Mesenchymal stem cell (in vitro differentiated cells and primary cell): Measurements from ENCODE around the gene CSH2. TPM values are rescaled to one million over a fixed set of nuclear protein-coding genes. Genes with fewer than 3 reads are reported as not detected.
"Not testable (repeated sequence)": the region's sequence is repeated elsewhere in the genome, so short reads cannot be mapped to it uniquely, and the experiment has no call there.

Experiments
- DNase-seq: peaks from one replicate; pipeline ENCODE4 v3.0.0-alpha.2; 2013
- H2AFZ ChIP-seq: one replicate; pipeline ENCODE4 v1.6.1; 2013; ENCODE audit warnings: low read depth, mild to moderate bottlenecking, control low read depth, inconsistent platforms, low read length, moderate library complexity
- H2AK5ac ChIP-seq: 2 replicates; pipeline ENCODE4 v1.6.1; 2013; ENCODE audit warnings: low read length, moderate library complexity, mild to moderate bottlenecking, inconsistent platforms; ENCODE audit not compliant: severe bottlenecking
- H2BK120ac ChIP-seq: one replicate; pipeline ENCODE4 v1.6.1; 2013; ENCODE audit warnings: low read depth, mild to moderate bottlenecking, inconsistent platforms, low read length, moderate library complexity
- H2BK12ac ChIP-seq, 2 experiments: one replicate each; pipeline ENCODE4 v1.6.1; 2013; ENCODE audit warnings: inconsistent platforms in 2 of 2, low read length in 2 of 2, mild to moderate bottlenecking in 2 of 2, moderate library complexity in 2 of 2, control low read depth in 1 of 2
- H2BK15ac ChIP-seq: one replicate; pipeline ENCODE4 v1.6.1; 2013; ENCODE audit warnings: mild to moderate bottlenecking, low read depth, inconsistent platforms; ENCODE audit not compliant: poor library complexity, severe bottlenecking
- H2BK5ac ChIP-seq: 2 replicates; pipeline ENCODE4 v1.6.1; 2013; ENCODE audit warnings: low read depth, mild to moderate bottlenecking, low read length, control low read depth, inconsistent platforms; ENCODE audit not compliant: poor library complexity, severe bottlenecking
- H3K14ac ChIP-seq, 2 experiments: one replicate each; pipeline ENCODE4 v1.6.1; 2013; ENCODE audit warnings: inconsistent platforms in 2 of 2, low read length in 2 of 2, control low read depth in 1 of 2, mild to moderate bottlenecking in 1 of 2, moderate library complexity in 1 of 2
- H3K18ac ChIP-seq, 2 experiments: one replicate each; pipeline ENCODE4 v1.6.1; 2013; ENCODE audit warnings: inconsistent platforms in 2 of 2, low read length in 2 of 2, control low read depth in 1 of 2, low read depth in 1 of 2, mild to moderate bottlenecking in 1 of 2
- H3K23ac ChIP-seq, 2 experiments: one replicate each; pipeline ENCODE4 v1.6.1; 2013; ENCODE audit warnings: inconsistent platforms in 2 of 2, low read length in 2 of 2, mild to moderate bottlenecking in 2 of 2, moderate library complexity in 2 of 2, control low read depth in 1 of 2
- H3K27ac ChIP-seq: 2 replicates; pipeline ENCODE4 v1.5.1; 2013; ENCODE audit warnings: mild to moderate bottlenecking, moderate library complexity, low read length, control low read depth, inconsistent platforms; ENCODE audit not compliant: poor library complexity, severe bottlenecking
- H3K27me3 ChIP-seq, 2 experiments: 2 replicates each; pipeline versions ENCODE4 v1.6.1 to v1.7.0; 2013; ENCODE audit warnings: low read length in 2 of 2, mild to moderate bottlenecking in 2 of 2, moderate library complexity in 2 of 2, control low read depth in 1 of 2, inconsistent platforms in 1 of 2; ENCODE audit not compliant: control insufficient read depth in 1 of 2, insufficient read depth in 1 of 2
- H3K36me3 ChIP-seq, 2 experiments: 2 replicates each; pipeline versions ENCODE4 v1.6.1 to v1.7.0; 2013; ENCODE audit warnings: low read length in 2 of 2, control low read depth in 1 of 2, inconsistent platforms in 1 of 2, low read depth in 1 of 2, mild to moderate bottlenecking in 1 of 2; ENCODE audit not compliant: insufficient read depth in 2 of 2, control insufficient read depth in 1 of 2
- H3K4ac ChIP-seq, 2 experiments: one replicate each; pipeline ENCODE4 v1.6.1; 2013; ENCODE audit warnings: inconsistent platforms in 2 of 2, low read length in 2 of 2, mild to moderate bottlenecking in 2 of 2, moderate library complexity in 2 of 2, control low read depth in 1 of 2, low read depth in 1 of 2
- H3K4me1 ChIP-seq: 2 replicates; pipeline ENCODE4 v1.6.1; 2013; ENCODE audit warnings: low read depth, low read length, control low read depth; ENCODE audit not compliant: control insufficient read depth, insufficient read depth
- H3K4me2 ChIP-seq: 2 replicates; pipeline ENCODE4 v1.6.1; 2013; ENCODE audit warnings: low read length, mild to moderate bottlenecking, inconsistent platforms; ENCODE audit not compliant: poor library complexity, severe bottlenecking
- H3K4me3 ChIP-seq, 2 experiments: 2 replicates each; pipeline versions ENCODE4 v1.5.1 to v1.7.0; 2013; ENCODE audit warnings: low read length in 2 of 2, mild to moderate bottlenecking in 2 of 2, control low read depth in 1 of 2, low read depth in 1 of 2; ENCODE audit not compliant: insufficient read depth in 1 of 2
- H3K79me1 ChIP-seq: replicated peaks from 2 replicates; pipeline ENCODE4 v1.6.1; 2013; ENCODE audit warnings: mild to moderate bottlenecking, control low read depth, low read length, inconsistent platforms; ENCODE audit not compliant: poor library complexity, severe bottlenecking
- H3K9ac ChIP-seq: 2 replicates; pipeline ENCODE4 v1.7.0; 2013; ENCODE audit warnings: mild to moderate bottlenecking, low read length, moderate library complexity
- H3K9me3 ChIP-seq: 2 replicates; pipeline ENCODE4 v1.7.0; 2013; ENCODE audit warnings: mild to moderate bottlenecking, low read length; ENCODE audit not compliant: control insufficient read depth
- H4K8ac ChIP-seq: one replicate; pipeline ENCODE4 v1.6.1; 2013; ENCODE audit warnings: inconsistent platforms, mild to moderate bottlenecking, low read length, moderate library complexity
- H4K91ac ChIP-seq: one replicate; pipeline ENCODE4 v1.6.1; 2013; ENCODE audit warnings: mild to moderate bottlenecking, low read length, inconsistent platforms
- WGBS: methylation state at CpG from one replicate; pipeline ENCODE4 v1.1.7; 2013; ENCODE audit warnings: mixed read lengths; 5-methylcytosine and 5-hydroxymethylcytosine counted together
- polyA plus RNA-seq, 2 experiments: library from polyadenylated mRNA; stranded (reverse); fragments of 200-250 nt; gene quantifications; one replicate each; pipeline ENCODE4 v1.2.3, GENCODE V29; 2013

Gene CSH2
- not detected for polyA plus RNA-seq (2013, experiment 1 of 2)
- not detected for polyA plus RNA-seq (2013, experiment 2 of 2)

GRCh38 chr17:63873577-63873976 is at the start of gene CSH2:
TSS of gene CSH2 (minus strand) at chr17:63873677. CDS start at chr17:63873614, 63 bp downstream.
- H2BK12ac ChIP-seq, H3K23ac ChIP-seq, H3K4me3 ChIP-seq, H2AFZ ChIP-seq, H3K79me1 ChIP-seq, H2AK5ac ChIP-seq, H3K27ac ChIP-seq, H2BK15ac ChIP-seq, H3K9me3 ChIP-seq, H3K4ac ChIP-seq, H3K18ac ChIP-seq, H2BK120ac ChIP-seq, H3K9ac ChIP-seq, H4K8ac ChIP-seq, H3K4me1 ChIP-seq, H4K91ac ChIP-seq, DNase-seq, H2BK5ac ChIP-seq, H3K4me2 ChIP-seq, H3K36me3 ChIP-seq, H3K14ac ChIP-seq: not testable (repeated sequence)
- peaks cover 0 to 10% of the 10 kb centered on the region in 2 experiments for H3K27me3 ChIP-seq
- WGBS = no CpG with 5 or more reads among the region's 7 CpGs

- not testable (repeated sequence) for H3K4me2 ChIP-seq, H3K23ac ChIP-seq, H2BK5ac ChIP-seq, H3K18ac ChIP-seq, H2AK5ac ChIP-seq, H2AFZ ChIP-seq, H4K8ac ChIP-seq, H3K9me3 ChIP-seq, H4K91ac ChIP-seq, H3K79me1 ChIP-seq, H2BK15ac ChIP-seq, H2BK120ac ChIP-seq, H3K27ac ChIP-seq, H3K36me3 ChIP-seq, H3K4ac ChIP-seq, H3K4me1 ChIP-seq, DNase-seq, H3K4me3 ChIP-seq, H3K9ac ChIP-seq, H3K14ac ChIP-seq, H2BK12ac ChIP-seq
- 91% methylated on average over 7 of the region's 9 CpGs for WGBS
- peaks cover 16 to 22% of the 10 kb centered on the region in 2 experiments for H3K27me3 ChIP-seq
These were observed 48.9 kb upstream of the CSH2 start for GRCh38 chr17:63922402-63922801.

- H3K9ac ChIP-seq, H2BK120ac ChIP-seq, H2AK5ac ChIP-seq, H3K23ac ChIP-seq, H3K4me3 ChIP-seq, H3K27ac ChIP-seq, DNase-seq, H3K18ac ChIP-seq, H2BK15ac ChIP-seq, H3K4me2 ChIP-seq, H3K14ac ChIP-seq, H3K4me1 ChIP-seq, H4K91ac ChIP-seq, H4K8ac ChIP-seq, H3K4ac ChIP-seq, H3K36me3 ChIP-seq, H2BK12ac ChIP-seq, H3K79me1 ChIP-seq, H3K9me3 ChIP-seq, H2BK5ac ChIP-seq, H2AFZ ChIP-seq: not testable (repeated sequence)
- H3K27me3 ChIP-seq = peaks cover 27 to 39% of the 10 kb centered on the region in 2 experiments
- WGBS = 77% methylated on average over 4 of the region's 5 CpGs
These were observed 47.3 kb upstream of the CSH2 start for GRCh38 chr17:63920779-63921178.

- H3K27me3 ChIP-seq = peaks cover 32 to 44% of the 10 kb centered on the region in 2 experiments
- H3K4me1 ChIP-seq, H3K14ac ChIP-seq, H3K4ac ChIP-seq, H2BK12ac ChIP-seq, H4K91ac ChIP-seq, DNase-seq, H3K36me3 ChIP-seq, H3K18ac ChIP-seq, H3K9me3 ChIP-seq, H2AK5ac ChIP-seq, H2BK5ac ChIP-seq, H2AFZ ChIP-seq, H3K4me2 ChIP-seq, H3K9ac ChIP-seq, H3K4me3 ChIP-seq, H3K79me1 ChIP-seq, H2BK120ac ChIP-seq, H3K27ac ChIP-seq, H4K8ac ChIP-seq, H2BK15ac ChIP-seq, H3K23ac ChIP-seq: not testable (repeated sequence)
- WGBS = 86% methylated on average over 5 of the region's 6 CpGs
These were observed 46.6 kb upstream of the CSH2 start for GRCh38 chr17:63920050-63920449.
